ENCODE data around the gene CCDC97.
"Not testable (repeated sequence)": the region's sequence is repeated elsewhere in the genome, so short reads cannot be mapped to it uniquely, and the experiment has no call there.

CCDC97 gene

GRCh38 chr19:41341669-41342490 is 31.9 kb downstream of the CCDC97 start (continued):
- TF ChIP-seq ZNF670 (tag by site-specific recombination; IDR thresholded peaks at IDR 0.05; ENCODE audit: low read depth) (no peak), GFI1B (tag by site-specific recombination; IDR thresholded peaks at IDR 0.05) (no peak), YY2 (tag by site-specific recombination; IDR thresholded peaks at IDR 0.05) (no peak), INSM2 (tag by site-specific recombination; IDR thresholded peaks at IDR 0.05) (no peak), TCF7L2 (IDR thresholded peaks at IDR 0.05; ENCODE audit: borderline replicate concordance, low read depth, low read length) (no peak), ZNF521 (tag by site-specific recombination; IDR thresholded peaks at IDR 0.05) (no peak), ZNF311 (tag by site-specific recombination; IDR thresholded peaks at IDR 0.05; ENCODE audit: borderline replicate concordance) (no peak), ZNF571 (tag by site-specific recombination; IDR thresholded peaks at IDR 0.05) (no peak), ZNF645 (tag by site-specific recombination; IDR thresholded peaks at IDR 0.05) (no peak), ZNF658 (tag by site-specific recombination; IDR thresholded peaks at IDR 0.05) (no peak), ZNF133 (tag by site-specific recombination; IDR thresholded peaks at IDR 0.05) (no peak), ZNF549 (tag by site-specific recombination; IDR thresholded peaks at IDR 0.05) (no peak), ZNF391 (tag by site-specific recombination; IDR thresholded peaks at IDR 0.05; ENCODE audit: borderline replicate concordance, low read depth) (no peak)

GRCh38 chr19:41344162-41344561 is 34.2 kb downstream of the CCDC97 start:
- Histone ChIP-seq H3K36me3 (ENCODE audit: control insufficient read depth in 2 of 2, insufficient read depth in 1 of 2, low read length in 2 of 2) (peaks cover 60 to 68% of the 10 kb centered on the region in 2 experiments; a peak in 2 of 3 replicates), H3K4me1 (ENCODE audit: control insufficient read depth, insufficient read depth, low read length) (no peaks in the 10 kb centered on the region), H3K9me3 (ENCODE audit: control insufficient read depth, insufficient read depth, low read depth, low read length) (no peaks in the 10 kb centered on the region), H3K27ac (ENCODE audit: extremely low read depth, low read depth, low read length) (no peak overlapping the region), H3K4me3 (ENCODE audit: low read depth, low read length) (no peak overlapping the region)
- ChIA-PET CTCF (interaction anchor here (0.5 to 0.7 kb wide), 3 partner anchors 36 to 704 kb away, joined by 3 to 5 read pairs (median 4); no protein-coding TSS in a partner anchor), POLR2A (interaction anchor here (1.1 kb wide), 1 partner anchor 20 kb away, joined by 3 read pairs; the partner anchor contains the start of gene B9D2)
- TF ChIP-seq ZNF423 (tag by site-specific recombination; IDR thresholded peaks at IDR 0.05) (no peak), BCL11B (tag by site-specific recombination; IDR thresholded peaks at IDR 0.05; ENCODE audit: low read depth) (no peak), ZNF792 (tag by site-specific recombination; IDR thresholded peaks at IDR 0.05) (no peak), ZFP37 (tag by site-specific recombination; IDR thresholded peaks at IDR 0.05) (no peak), ZNF391 (tag by site-specific recombination; IDR thresholded peaks at IDR 0.05; ENCODE audit: borderline replicate concordance, low read depth) (no peak), ZNF114 (tag by site-specific recombination; IDR thresholded peaks at IDR 0.05) (no peak), RBAK (tag by site-specific recombination; IDR thresholded peaks at IDR 0.05) (no peak), ZNF560 (tag by site-specific recombination; IDR thresholded peaks at IDR 0.05; ENCODE audit: borderline replicate concordance) (no peak)

GRCh38 chr19:41346916-41347315 is 36.9 kb downstream of the CCDC97 start:
- not testable (repeated sequence) for H3K4me1 ChIP-seq (ENCODE audit: control insufficient read depth, insufficient read depth, low read length); H3K9me3 ChIP-seq (ENCODE audit: control insufficient read depth, insufficient read depth, low read depth, low read length); H3K27ac ChIP-seq (ENCODE audit: extremely low read depth, low read depth, low read length); H3K4me3 ChIP-seq (ENCODE audit: low read depth, low read length)
- ChIA-PET POLR2A (interaction anchor here (0.8 to 2.9 kb wide), 3 partner anchors 14 to 30 kb away, joined by 3 to 9 read pairs (median 3); partner anchors contain the start of gene B9D2), CTCF (interaction anchor here (0.6 to 1.7 kb wide), 4 partner anchors 25 to 489 kb away, joined by 3 to 8 read pairs (median 4); no protein-coding TSS in a partner anchor)
- peaks cover 42 to 46% of the 10 kb centered on the region in 2 experiments; a peak in 2 of 3 replicates for H3K36me3 ChIP-seq (ENCODE audit: control insufficient read depth in 2 of 2, insufficient read depth in 1 of 2, low read length in 2 of 2)
